HG03135 (cell line): ENCODE data around the gene KLHL22.
"Not testable (repeated sequence)": the region's sequence is repeated elsewhere in the genome, so short reads cannot be mapped to it uniquely, and the experiment has no call there.

Source experiments
- ATAC-seq: cut with Tn5 transposase; IDR thresholded peaks from one replicate; pipeline ENCODE4 v1.9.1; 2021; ENCODE audit warnings: mild to moderate bottlenecking, moderate library complexity; ENCODE audit not compliant: unreplicated experiment

KLHL22 gene

GRCh38 chr22:20471126-20471833, 24.3 kb downstream of the KLHL22 start:
- no peak for ATAC-seq

- ATAC-seq = not testable (repeated sequence)
Measured at GRCh38 chr22:20470525-20470924, 25.1 kb downstream of the KLHL22 start.

GRCh38 chr22:20469110-20469868, 26.3 kb downstream of the KLHL22 start:
- no peak for ATAC-seq

GRCh38 chr22:20466659-20467379, 28.8 kb downstream of the KLHL22 start:
- ATAC-seq = no peak

GRCh38 chr22:20465759-20466077, 29.9 kb downstream of the KLHL22 start:
- ATAC-seq = no peak

- no peak for ATAC-seq
Measured at GRCh38 chr22:20464912-20465758, 30.5 kb downstream of the KLHL22 start.

GRCh38 chr22:20464096-20464614, 31.4 kb downstream of the KLHL22 start:
- no peak for ATAC-seq

- ATAC-seq = no peak
Measured at GRCh38 chr22:20463324-20464095, 32.1 kb downstream of the KLHL22 start.

GRCh38 chr22:20459862-20460261, 35.7 kb downstream of the KLHL22 start:
- ATAC-seq = no peak

- no peak for ATAC-seq
Measured at GRCh38 chr22:20459152-20459542, 36.4 kb downstream of the KLHL22 start.

GRCh38 chr22:20458530-20459151, 37.0 kb downstream of the KLHL22 start:
- no peak for ATAC-seq

GRCh38 chr22:20457506-20458240, 37.9 kb downstream of the KLHL22 start:
- ATAC-seq = no peak

- no peak for ATAC-seq
Measured at GRCh38 chr22:20456722-20457076, 38.9 kb downstream of the KLHL22 start.

GRCh38 chr22:20456064-20456721, 39.4 kb downstream of the KLHL22 start:
- ATAC-seq = no peak

- no peak for ATAC-seq
Measured at GRCh38 chr22:20455709-20456063, 39.9 kb downstream of the KLHL22 start.

GRCh38 chr22:20453222-20453621, 42.4 kb downstream of the KLHL22 start:
- no peak for ATAC-seq

- no peak for ATAC-seq
Measured at GRCh38 chr22:20451920-20452319, 43.7 kb downstream of the KLHL22 start.

GRCh38 chr22:20451129-20451778, 44.3 kb downstream of the KLHL22 start:
- not testable (repeated sequence) for ATAC-seq
